Caco-2 (cell line): ENCODE data around the gene SLC22A4. TPM values are rescaled to one million over a fixed set of nuclear protein-coding genes. Genes with fewer than 3 reads are reported as not detected.

Source experiments
- BruUV-seq: library from RNA; stranded (reverse); fragments of 400-500 nt; replicated peaks from 2 replicates; lab custom pipeline; 2021; lab: Mats Ljungman, UMichigan
- CTCF ChIA-PET: fragments of 300-600 bp; sonication (Branson Sonifier 250); formaldehyde crosslinking; loops from one replicate; lab custom pipeline; 2022; ENCODE audit warnings: antibody characterized with exemption; lab: Charles Lee
- POLR2A ChIA-PET: fragments of 300-600 bp; sonication (Branson Sonifier 250); formaldehyde crosslinking; loops from one replicate; lab custom pipeline; 2022; ENCODE audit warnings: antibody characterized with exemption; lab: Charles Lee
- DNase-seq, 2 experiments: peaks; one replicate each; pipeline versions ENCODE4 v3.0.0 to v3.0.0-alpha.2; 2020 to 2022
- H3K27me3 ChIP-seq: replicated peaks from 2 replicates; pipeline ENCODE4 v1.6.0; 2011; ENCODE audit warnings: low read length; ENCODE audit not compliant: control insufficient read depth, insufficient read depth
- H3K36me3 ChIP-seq: 2 replicates; pipeline ENCODE4 v1.5.1; 2011; ENCODE audit warnings: low read length; ENCODE audit not compliant: control insufficient read depth, insufficient read depth
- H3K4me1 ChIP-seq: fragments of 250-450 bp; sonication (Bioruptor Pico); 2 replicates; pipeline ENCODE4 v1.5.1; 2020; ENCODE audit warnings: mild to moderate bottlenecking
- H3K4me3 ChIP-seq: 2 replicates; pipeline ENCODE4 v1.5.1; 2011; ENCODE audit warnings: low read depth, mild to moderate bottlenecking, control low read depth, low read length
- H3K9me3 ChIP-seq: fragments of 250-450 bp; sonication (Bioruptor Pico); 2 replicates; pipeline ENCODE4 v1.5.1; 2020; ENCODE audit warnings: mild to moderate bottlenecking, moderate library complexity
- H3K27ac Mint-ChIP-seq: one replicate; pipeline ENCODE4 v1.8.0; 2022; ENCODE audit warnings: mixed read lengths; ENCODE audit not compliant: unreplicated experiment
- H3K27me3 Mint-ChIP-seq: one replicate; pipeline ENCODE4 v1.8.0; 2022; ENCODE audit warnings: mixed read lengths; ENCODE audit not compliant: insufficient read depth, unreplicated experiment
- H3K36me3 Mint-ChIP-seq: one replicate; pipeline ENCODE4 v1.8.0; 2022; ENCODE audit warnings: mild to moderate bottlenecking, mixed read lengths; ENCODE audit not compliant: insufficient read depth, unreplicated experiment
- H3K4me1 Mint-ChIP-seq: one replicate; pipeline ENCODE4 v1.8.0; 2022; ENCODE audit warnings: low read depth, mixed read lengths; ENCODE audit not compliant: unreplicated experiment
- H3K4me3 Mint-ChIP-seq: one replicate; pipeline ENCODE4 v1.8.0; 2022; ENCODE audit warnings: mild to moderate bottlenecking, moderate library complexity, mixed read lengths; ENCODE audit not compliant: unreplicated experiment
- H3K9me3 Mint-ChIP-seq: one replicate; pipeline ENCODE4 v1.8.0; 2022; ENCODE audit warnings: mixed read lengths; ENCODE audit not compliant: unreplicated experiment
- CTCF ChIP-seq, 2 experiments: fragments of 200-600 bp in 1 of 2; IDR thresholded peaks; 1 replicate in 1 of 2; 2 replicates in 1 of 2; pipeline versions ENCODE4 v1.5.1 to v1.8.0; 2011 to 2022; ENCODE audit warnings: antibody characterized with exemption in 1 of 2, control low read depth in 1 of 2, inconsistent platforms in 1 of 2, low read depth in 1 of 2, low read length in 1 of 2, mild to moderate bottlenecking in 1 of 2, moderate library complexity in 1 of 2; ENCODE audit not compliant: insufficient read depth in 1 of 2, severe bottlenecking in 1 of 2, unreplicated experiment in 1 of 2
- intact Hi-C: fragments of 100-400 bp; cut with micrococcal nuclease; formaldehyde crosslinking; loops from one replicate; pipeline ENCODE4 v1.10.0; 2022; ENCODE audit not compliant: unreplicated experiment
- total RNA-seq: library from RNA; stranded (reverse); gene quantifications from 2 replicates; pipeline ENCODE4 v1.2.3, GENCODE V29; 2022

Gene SLC22A4
- total RNA-seq, 1 experiment from 2014 or later, result 1.5 TPM

GRCh38 chr5:132250547-132250946 lies 43.6 kb upstream of the SLC22A4 start:
- BruUV-seq, result no TSS peak
- CTCF ChIA-PET, result interaction anchor here (1.0 kb wide), 1 partner anchor 12 kb away, joined by 6 read pairs; no protein-coding TSS in a partner anchor
- no peak overlapping the region for H3K4me3 Mint-ChIP-seq

GRCh38 chr5:132251220-132251725 lies 42.9 kb upstream of the SLC22A4 start:
- Mint-ChIP-seq H3K36me3 (no peaks in the 10 kb centered on the region), H3K27me3 (peaks cover 2% of the 10 kb centered on the region), H3K4me1 (no peaks in the 10 kb centered on the region), H3K27ac (peak overlapping the region; percentile 55), H3K9me3 (peaks cover 10% of the 10 kb centered on the region), H3K4me3 (no peak overlapping the region)
- Histone ChIP-seq H3K27me3 (no peaks in the 10 kb centered on the region), H3K9me3 (peaks cover 12% of the 10 kb centered on the region), H3K4me1 (no peaks in the 10 kb centered on the region), H3K4me3 (no peak overlapping the region), H3K36me3 (no peaks in the 10 kb centered on the region)
- ChIA-PET POLR2A (interaction anchor here (1.2 kb wide), 1 partner anchor 24 kb away, joined by 3 read pairs; the partner anchor contains the start of gene P4HA2), CTCF (no interaction called here)
- no TSS peak for BruUV-seq
- intact Hi-C loops, result no loop called here
- TF ChIP-seq CTCF (IDR thresholded peaks at IDR 0.05; ENCODE audit: insufficient read depth in 1 of 2, low read depth in 1 of 2, low read length in 1 of 2, severe bottlenecking in 1 of 2, unreplicated experiment in 1 of 2), result no peak
- DNase-seq, result peak in 1 of 2 experiments; percentile 21

More at GRCh38 chr5:132250547-132250946, 43.6 kb upstream of the SLC22A4 start:
- intact Hi-C loops, result no loop called here
- H3K4me3 ChIP-seq, result no peak overlapping the region
- peaks cover 12% of the 10 kb centered on the region for H3K9me3 ChIP-seq
- H3K27me3 ChIP-seq, result no peaks in the 10 kb centered on the region
- H3K4me1 Mint-ChIP-seq, result no peaks in the 10 kb centered on the region
- no peak for TF ChIP-seq CTCF (IDR thresholded peaks at IDR 0.05; ENCODE audit: insufficient read depth in 1 of 2, low read depth in 1 of 2, low read length in 1 of 2, severe bottlenecking in 1 of 2, unreplicated experiment in 1 of 2)
- H3K27ac Mint-ChIP-seq, result no peak overlapping the region
- H3K4me1 ChIP-seq, result no peaks in the 10 kb centered on the region
- POLR2A ChIA-PET, result interaction anchor here (1.2 kb wide), 1 partner anchor 23 kb away, joined by 3 read pairs; the partner anchor contains the start of gene P4HA2
- no peaks in the 10 kb centered on the region for H3K36me3 Mint-ChIP-seq
- peak in 1 of 2 experiments; percentile 4 for DNase-seq
- H3K36me3 ChIP-seq, result no peaks in the 10 kb centered on the region
- H3K9me3 Mint-ChIP-seq, result peaks cover 17% of the 10 kb centered on the region
- H3K27me3 Mint-ChIP-seq, result peaks cover 2% of the 10 kb centered on the region

- no peak overlapping the region for H3K27ac Mint-ChIP-seq
These were observed 41.2 kb upstream of the SLC22A4 start for GRCh38 chr5:132253008-132253441.

More at GRCh38 chr5:132253008-132253441, 41.2 kb upstream of the SLC22A4 start:
- H3K27me3 Mint-ChIP-seq, result no peaks in the 10 kb centered on the region
- no peak for TF ChIP-seq CTCF (IDR thresholded peaks at IDR 0.05; ENCODE audit: insufficient read depth in 1 of 2, low read depth in 1 of 2, low read length in 1 of 2, severe bottlenecking in 1 of 2, unreplicated experiment in 1 of 2)
- no peaks in the 10 kb centered on the region for H3K4me1 Mint-ChIP-seq
- Histone ChIP-seq H3K4me1 (no peaks in the 10 kb centered on the region), H3K36me3 (no peaks in the 10 kb centered on the region), H3K27me3 (no peaks in the 10 kb centered on the region), H3K4me3 (no peak overlapping the region), H3K9me3 (0 out of 2 replicates have a peak, but pooled peaks cover 3% of the 10 kb centered on the region)
- no TSS peak for BruUV-seq
- DNase-seq, result peak; percentile 57 to 60
- no peaks in the 10 kb centered on the region for H3K9me3 Mint-ChIP-seq
- H3K36me3 Mint-ChIP-seq, result no peaks in the 10 kb centered on the region
- ChIA-PET POLR2A (interaction anchor here (0.5 kb wide), 1 partner anchor 247 kb away, joined by 3 read pairs; no protein-coding TSS in a partner anchor), CTCF (interaction anchor here (1.5 kb wide), 1 partner anchor 15 kb away, joined by 6 read pairs; no protein-coding TSS in a partner anchor)
- intact Hi-C loops, result no loop called here
- no peak overlapping the region for H3K4me3 Mint-ChIP-seq
